Measurements from ENCODE around the gene RPL19. TPM values are rescaled to one million over a fixed set of nuclear protein-coding genes. Genes with fewer than 3 reads are reported as not detected.

The RPL19 gene
- total RNA-seq, 1 donor from 2014 or later: 1,579 TPM

DNA sequence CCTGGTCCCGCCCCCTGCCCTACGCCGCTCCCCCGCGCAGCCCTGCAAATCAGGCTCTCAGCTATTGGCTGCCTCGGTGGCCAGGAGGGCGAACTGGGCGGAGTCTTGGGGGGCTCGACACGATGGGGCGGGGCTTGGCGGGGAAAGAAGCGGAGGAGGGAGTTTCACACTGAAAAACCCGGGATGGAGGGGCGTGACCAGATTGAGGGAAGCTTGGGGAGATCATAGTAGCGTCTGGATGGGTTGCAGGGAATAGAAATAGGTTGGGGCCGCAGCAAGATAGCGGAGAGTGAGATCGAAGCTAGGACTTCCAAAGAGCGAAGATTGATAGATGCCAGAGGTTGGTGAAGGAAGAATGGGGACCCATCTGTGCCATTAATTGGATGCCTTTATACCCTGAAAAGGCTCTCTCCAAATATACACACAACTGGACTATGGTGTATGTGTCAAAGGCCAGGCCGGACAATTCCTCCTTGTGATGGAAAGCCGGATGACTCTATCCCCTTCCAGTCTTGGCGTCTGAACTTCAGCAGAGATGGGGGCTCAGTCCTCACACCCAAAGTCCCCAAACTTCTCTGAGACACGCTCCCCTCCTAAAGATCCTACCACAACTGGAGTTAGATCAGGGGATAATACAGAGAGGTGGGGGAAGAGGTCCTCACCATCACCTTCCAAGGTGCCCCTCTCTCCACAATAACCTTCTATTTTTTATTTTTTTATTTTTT, 26.0 kb downstream of the RPL19 start:
- H3K27me3 Mint-ChIP-seq (ENCODE audit: unreplicated experiment): peaks cover 10% of the 10 kb centered on the region
- TF ChIP-seq, protein P1, sequence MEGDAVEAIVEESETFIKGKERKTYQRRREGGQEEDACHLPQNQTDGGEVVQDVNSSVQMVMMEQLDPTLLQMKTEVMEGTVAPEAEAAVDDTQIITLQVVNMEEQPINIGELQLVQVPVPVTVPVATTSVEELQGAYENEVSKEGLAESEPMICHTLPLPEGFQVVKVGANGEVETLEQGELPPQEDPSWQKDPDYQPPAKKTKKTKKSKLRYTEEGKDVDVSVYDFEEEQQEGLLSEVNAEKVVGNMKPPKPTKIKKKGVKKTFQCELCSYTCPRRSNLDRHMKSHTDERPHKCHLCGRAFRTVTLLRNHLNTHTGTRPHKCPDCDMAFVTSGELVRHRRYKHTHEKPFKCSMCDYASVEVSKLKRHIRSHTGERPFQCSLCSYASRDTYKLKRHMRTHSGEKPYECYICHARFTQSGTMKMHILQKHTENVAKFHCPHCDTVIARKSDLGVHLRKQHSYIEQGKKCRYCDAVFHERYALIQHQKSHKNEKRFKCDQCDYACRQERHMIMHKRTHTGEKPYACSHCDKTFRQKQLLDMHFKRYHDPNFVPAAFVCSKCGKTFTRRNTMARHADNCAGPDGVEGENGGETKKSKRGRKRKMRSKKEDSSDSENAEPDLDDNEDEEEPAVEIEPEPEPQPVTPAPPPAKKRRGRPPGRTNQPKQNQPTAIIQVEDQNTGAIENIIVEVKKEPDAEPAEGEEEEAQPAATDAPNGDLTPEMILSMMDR (IDR thresholded peaks at IDR 0.05): no peak
- DNase-seq (ENCODE audit: extremely low spot score, unreplicated experiment): no peak
- H3K27ac Mint-ChIP-seq (ENCODE audit: unreplicated experiment): no peak overlapping the region
- H3K36me3 Mint-ChIP-seq (ENCODE audit: unreplicated experiment): no peaks in the 10 kb centered on the region
- peak overlapping the region; percentile 76 for H3K4me3 Mint-ChIP-seq (ENCODE audit: unreplicated experiment)
- no peaks in the 10 kb centered on the region for H3K9me3 Mint-ChIP-seq (ENCODE audit: unreplicated experiment)
- H3K4me1 Mint-ChIP-seq (ENCODE audit: unreplicated experiment): peaks cover 29% of the 10 kb centered on the region

DNA sequence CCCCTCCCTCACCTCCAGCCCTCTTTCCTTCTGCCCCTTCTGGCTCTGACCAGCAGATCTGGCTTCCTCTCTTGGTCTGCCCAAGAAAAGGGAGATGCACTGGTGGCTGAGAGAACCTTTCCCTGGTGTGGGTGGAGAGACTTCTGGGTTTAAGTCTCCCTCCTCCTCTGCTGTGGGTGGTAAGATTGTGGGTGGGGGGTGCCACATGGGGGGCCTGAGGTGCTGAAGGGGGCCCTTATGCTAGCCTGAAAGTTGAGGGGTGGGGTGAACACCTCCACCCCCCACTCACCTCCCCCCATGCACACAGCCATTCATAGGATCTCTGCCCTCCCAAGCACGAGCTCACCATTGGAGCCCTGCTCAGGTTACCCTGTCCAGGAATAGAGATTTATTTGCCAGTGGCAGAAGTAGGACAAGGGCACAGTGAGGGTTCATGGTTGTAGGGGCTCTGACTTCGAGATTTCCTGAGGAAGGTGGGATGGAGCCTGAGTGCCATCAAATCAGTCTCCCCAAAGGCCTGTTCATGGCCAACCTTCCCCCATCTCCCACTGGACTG, 27.4 kb downstream of the RPL19 start:
- Mint-ChIP-seq H3K27me3 (ENCODE audit: unreplicated experiment) (peaks cover 18% of the 10 kb centered on the region), H3K9me3 (ENCODE audit: unreplicated experiment) (no peaks in the 10 kb centered on the region), H3K4me1 (ENCODE audit: unreplicated experiment) (peaks cover 42% of the 10 kb centered on the region), H3K4me3 (ENCODE audit: unreplicated experiment) (no peak overlapping the region), H3K36me3 (ENCODE audit: unreplicated experiment) (no peaks in the 10 kb centered on the region), H3K27ac (ENCODE audit: unreplicated experiment) (no peak overlapping the region)
- DNase-seq (ENCODE audit: extremely low spot score, unreplicated experiment): no peak
- TF ChIP-seq, protein P1 (IDR thresholded peaks at IDR 0.05): no peak

DNA sequence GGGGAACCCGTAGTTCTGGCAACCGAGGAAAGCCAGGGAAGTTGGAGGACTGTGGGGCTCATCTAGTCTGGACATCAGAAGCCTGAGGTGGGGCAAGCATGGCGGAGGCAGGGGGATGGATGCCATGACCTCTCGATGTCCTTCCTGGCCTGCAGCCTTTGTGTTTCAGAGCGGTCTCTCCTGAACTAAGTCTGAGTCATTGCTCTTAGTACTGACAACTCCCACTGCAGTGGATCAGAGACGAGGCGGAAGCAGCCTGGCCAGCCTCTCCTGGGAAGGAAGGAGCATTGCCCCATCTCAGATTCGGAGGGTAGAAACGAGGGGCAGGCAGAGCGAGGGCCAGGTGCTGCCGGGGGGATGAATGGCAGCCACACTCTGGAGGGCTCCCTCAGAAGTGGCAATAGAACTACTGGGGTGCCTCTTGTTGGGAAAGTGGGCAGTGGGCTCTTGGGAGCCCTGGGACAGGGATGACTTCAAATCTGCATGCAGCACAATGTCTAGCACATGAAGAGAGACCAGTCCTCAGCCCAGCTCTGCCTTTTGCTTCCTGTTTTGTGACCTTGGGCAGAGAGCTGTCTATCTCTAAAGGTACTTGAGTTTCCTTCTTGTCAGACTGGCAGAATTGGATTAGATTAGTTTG, 29.3 kb downstream of the RPL19 start:
- Mint-ChIP-seq H3K27me3 (ENCODE audit: unreplicated experiment) (peaks cover 13% of the 10 kb centered on the region), H3K9me3 (ENCODE audit: unreplicated experiment) (no peaks in the 10 kb centered on the region), H3K4me3 (ENCODE audit: unreplicated experiment) (no peak overlapping the region), H3K4me1 (ENCODE audit: unreplicated experiment) (peaks cover 27% of the 10 kb centered on the region), H3K27ac (ENCODE audit: unreplicated experiment) (peak overlapping the region; percentile 12), H3K36me3 (ENCODE audit: unreplicated experiment) (no peaks in the 10 kb centered on the region)
- no peak for DNase-seq (ENCODE audit: extremely low spot score, unreplicated experiment)
- TF ChIP-seq, protein P1 (IDR thresholded peaks at IDR 0.05): no peak

DNA sequence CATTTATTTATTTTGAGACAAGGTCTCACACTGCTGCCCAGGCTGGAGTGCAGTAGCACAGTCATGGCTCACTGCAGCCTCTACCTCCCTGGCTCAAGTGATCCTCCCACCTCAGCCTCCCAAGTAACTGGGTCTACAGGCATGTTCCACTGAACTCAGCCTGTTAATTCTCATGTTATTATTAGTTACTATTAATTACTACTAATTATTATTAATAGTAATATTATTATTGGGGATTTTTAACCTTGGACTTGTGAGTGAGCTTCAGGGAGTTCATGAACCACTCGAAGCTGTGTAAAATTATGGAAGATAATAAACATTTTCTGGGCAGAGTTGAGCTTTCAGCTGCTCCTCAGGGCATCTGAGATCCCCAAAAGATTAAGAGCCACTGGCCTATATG, 30.3 kb downstream of the RPL19 start:
- Mint-ChIP-seq H3K36me3 (ENCODE audit: unreplicated experiment) (no peaks in the 10 kb centered on the region), H3K9me3 (ENCODE audit: unreplicated experiment) (no peaks in the 10 kb centered on the region), H3K27ac (ENCODE audit: unreplicated experiment) (no peak overlapping the region), H3K27me3 (ENCODE audit: unreplicated experiment) (peaks cover 12% of the 10 kb centered on the region), H3K4me1 (ENCODE audit: unreplicated experiment) (peaks cover 25% of the 10 kb centered on the region), H3K4me3 (ENCODE audit: unreplicated experiment) (no peak overlapping the region)
- TF ChIP-seq, protein P1 (IDR thresholded peaks at IDR 0.05): no peak
- DNase-seq (ENCODE audit: extremely low spot score, unreplicated experiment): no peak

DNA sequence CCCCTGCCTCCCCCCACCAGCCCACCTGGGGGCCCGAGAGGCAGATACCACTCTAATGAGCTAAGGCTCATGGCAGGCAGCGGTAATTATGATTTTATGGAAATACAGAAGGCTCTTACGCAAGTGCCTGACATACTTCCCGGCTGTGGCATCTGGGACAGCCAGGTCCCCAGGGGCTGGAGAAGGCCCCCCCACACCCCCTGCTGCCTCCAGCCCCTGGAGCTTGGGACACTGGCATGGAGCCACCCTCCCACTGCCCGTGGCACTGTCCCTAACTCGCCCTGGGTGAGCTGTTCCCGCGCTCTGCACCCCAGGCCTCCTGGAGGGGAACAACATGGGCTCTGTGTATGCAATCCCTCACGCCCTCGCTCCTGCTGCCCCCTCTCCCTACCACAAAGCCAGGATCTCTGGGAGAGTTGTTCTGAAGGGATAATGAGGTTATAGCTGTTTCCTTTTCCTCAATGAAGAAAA, 31.0 kb downstream of the RPL19 start:
- no peak for DNase-seq (ENCODE audit: extremely low spot score, unreplicated experiment)
- H3K9me3 Mint-ChIP-seq (ENCODE audit: unreplicated experiment): no peaks in the 10 kb centered on the region
- H3K36me3 Mint-ChIP-seq (ENCODE audit: unreplicated experiment): no peaks in the 10 kb centered on the region
- H3K27me3 Mint-ChIP-seq (ENCODE audit: unreplicated experiment): peaks cover 11% of the 10 kb centered on the region
- peaks cover 25% of the 10 kb centered on the region for H3K4me1 Mint-ChIP-seq (ENCODE audit: unreplicated experiment)
- TF ChIP-seq, protein P1 (IDR thresholded peaks at IDR 0.05): no peak
- H3K4me3 Mint-ChIP-seq (ENCODE audit: unreplicated experiment): no peak overlapping the region
- H3K27ac Mint-ChIP-seq (ENCODE audit: unreplicated experiment): peak overlapping the region; percentile 41

Measured in osteocyte (in vitro differentiated cells).